Left ventricle myocardium inferior (tissue), 1 donor: ENCODE measurements around the gene B3GNT2. TPM values are rescaled to one million over a fixed set of nuclear protein-coding genes. Genes with fewer than 3 reads are reported as not detected.

Experiments used
- DNase-seq: peaks from one replicate; pipeline ENCODE4 v3.0.0-alpha.2; 2020
- H3K27ac ChIP-seq: fragments of 200-600 bp; replicated peaks from 2 replicates; pipeline ENCODE4 v1.8.0; 2021
- H3K27me3 ChIP-seq: fragments of 200-600 bp; 2 replicates; pipeline ENCODE4 v1.8.0; 2021; ENCODE audit warnings: low read depth
- H3K36me3 ChIP-seq: fragments of 200-600 bp; 2 replicates; pipeline ENCODE4 v1.8.0; 2021
- H3K4me1 ChIP-seq: fragments of 200-600 bp; 2 replicates; pipeline ENCODE4 v1.8.0; 2021
- H3K4me3 ChIP-seq: fragments of 200-600 bp; 2 replicates; pipeline ENCODE4 v1.8.0; 2021; ENCODE audit warnings: mild to moderate bottlenecking, moderate library complexity
- H3K9me3 ChIP-seq: fragments of 200-600 bp; replicated peaks from 2 replicates; pipeline ENCODE4 v1.8.0; 2021
- intact Hi-C: fragments of 100-400 bp; cut with micrococcal nuclease; formaldehyde crosslinking; loops from one replicate; pipeline ENCODE4 v1.11.0; 2022
- total RNA-seq: library from RNA; stranded (reverse); fragmentation: NEBNext Ultra II Directional; extraction: Animal tissue kit (Norgen Biotek cat#: 25700); gene quantifications from one replicate; pipeline ENCODE4 v1.2.1, GENCODE V29; 2021
- TF ChIP-seq, protein P1 (sequence below): fragments of 200-600 bp; IDR thresholded peaks from 2 replicates; pipeline ENCODE4 v1.8.0; 2021; ENCODE audit warnings: antibody characterized with exemption, mild to moderate bottlenecking, borderline replicate concordance
- donor health status: DM: no; HTN: yes; CAD: no; lungs with severe emphysema.

The B3GNT2 gene
- total RNA-seq, 1 donor from 2014 or later, result 16.8 TPM

DNA sequence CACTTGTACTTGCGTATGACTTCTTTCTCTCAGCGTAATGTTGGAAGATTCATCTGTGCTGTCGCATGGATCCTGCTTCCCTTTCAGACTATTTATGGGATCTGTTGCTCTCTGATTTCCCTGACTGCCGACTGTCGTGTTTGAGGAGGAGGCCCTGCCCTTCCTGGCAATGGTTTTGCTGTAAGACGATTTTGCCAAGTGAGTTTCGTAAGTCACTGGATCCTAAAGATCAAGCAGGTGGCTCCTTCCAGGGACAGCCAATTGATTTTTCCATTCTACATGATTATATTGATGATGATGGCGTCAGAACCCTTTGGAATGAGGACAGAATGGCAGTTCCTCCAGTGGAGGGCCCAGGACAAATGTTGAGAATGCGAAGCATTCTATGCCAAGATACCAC is 8.7 kb upstream of the B3GNT2 start:
- Histone ChIP-seq H3K9me3 (no peaks in the 10 kb centered on the region), H3K4me1 (peaks cover 52% of the 10 kb centered on the region), H3K27ac (peak overlapping the region; percentile 57), H3K36me3 (no peaks in the 10 kb centered on the region), H3K27me3 (no peaks in the 10 kb centered on the region), H3K4me3 (peak overlapping the region; percentile 22)
- no peak for DNase-seq
- intact Hi-C loops, result no loop called here
- TF ChIP-seq, protein P1, sequence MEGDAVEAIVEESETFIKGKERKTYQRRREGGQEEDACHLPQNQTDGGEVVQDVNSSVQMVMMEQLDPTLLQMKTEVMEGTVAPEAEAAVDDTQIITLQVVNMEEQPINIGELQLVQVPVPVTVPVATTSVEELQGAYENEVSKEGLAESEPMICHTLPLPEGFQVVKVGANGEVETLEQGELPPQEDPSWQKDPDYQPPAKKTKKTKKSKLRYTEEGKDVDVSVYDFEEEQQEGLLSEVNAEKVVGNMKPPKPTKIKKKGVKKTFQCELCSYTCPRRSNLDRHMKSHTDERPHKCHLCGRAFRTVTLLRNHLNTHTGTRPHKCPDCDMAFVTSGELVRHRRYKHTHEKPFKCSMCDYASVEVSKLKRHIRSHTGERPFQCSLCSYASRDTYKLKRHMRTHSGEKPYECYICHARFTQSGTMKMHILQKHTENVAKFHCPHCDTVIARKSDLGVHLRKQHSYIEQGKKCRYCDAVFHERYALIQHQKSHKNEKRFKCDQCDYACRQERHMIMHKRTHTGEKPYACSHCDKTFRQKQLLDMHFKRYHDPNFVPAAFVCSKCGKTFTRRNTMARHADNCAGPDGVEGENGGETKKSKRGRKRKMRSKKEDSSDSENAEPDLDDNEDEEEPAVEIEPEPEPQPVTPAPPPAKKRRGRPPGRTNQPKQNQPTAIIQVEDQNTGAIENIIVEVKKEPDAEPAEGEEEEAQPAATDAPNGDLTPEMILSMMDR, result no peak

DNA sequence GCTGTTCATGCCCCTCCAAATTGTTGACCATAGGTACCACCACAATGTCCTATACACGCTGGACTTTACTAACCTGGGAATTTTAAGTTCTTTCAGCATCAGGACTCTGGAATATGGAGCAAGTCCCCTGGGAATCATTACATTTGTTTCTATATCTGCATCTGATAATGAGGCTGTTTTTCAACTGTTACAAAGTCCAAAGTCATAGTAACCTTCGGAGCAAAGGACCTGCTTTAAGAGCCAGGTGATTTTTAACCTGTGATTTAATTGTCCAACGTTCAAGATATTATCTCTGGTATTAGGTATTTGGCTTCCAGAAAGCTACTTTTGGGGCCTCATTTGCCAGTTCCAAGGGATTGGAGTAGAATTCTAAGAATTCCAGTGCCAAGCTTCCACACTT is 7.5 kb upstream of the B3GNT2 start:
- DNase-seq, result no peak
- no peaks in the 10 kb centered on the region for H3K9me3 ChIP-seq
- no peaks in the 10 kb centered on the region for H3K36me3 ChIP-seq
- H3K27ac ChIP-seq, result peak overlapping the region; percentile 57
- intact Hi-C loops, result no loop called here
- H3K4me1 ChIP-seq, result peaks cover 52% of the 10 kb centered on the region
- TF ChIP-seq, protein P1, result no peak
- no peaks in the 10 kb centered on the region for H3K27me3 ChIP-seq
- no peak overlapping the region for H3K4me3 ChIP-seq

- Histone ChIP-seq H3K4me1 (peaks cover 52% of the 10 kb centered on the region), H3K27me3 (no peaks in the 10 kb centered on the region), H3K4me3 (no peak overlapping the region), H3K27ac (peak overlapping the region; percentile 71), H3K36me3 (no peaks in the 10 kb centered on the region), H3K9me3 (no peaks in the 10 kb centered on the region)
- intact Hi-C loops, result no loop called here
- TF ChIP-seq, protein P1, result no peak
- no peak for DNase-seq
These were observed 6.7 kb upstream of the B3GNT2 start for GRCh38 chr2:62189196-62189595.

GRCh38 chr2:62192811-62193210 is 3.1 kb upstream of the B3GNT2 start:
- intact Hi-C loops, result loop anchor here (10.0 kb wide), 1 partner anchor 212 kb away; no protein-coding TSS in a partner anchor
- Histone ChIP-seq H3K9me3 (no peaks in the 10 kb centered on the region), H3K36me3 (no peaks in the 10 kb centered on the region), H3K4me3 (no peak overlapping the region), H3K27ac (no peak overlapping the region), H3K27me3 (no peaks in the 10 kb centered on the region), H3K4me1 (peaks cover 55% of the 10 kb centered on the region)
- TF ChIP-seq, protein P1, result no peak
- DNase-seq, result no peak

DNA sequence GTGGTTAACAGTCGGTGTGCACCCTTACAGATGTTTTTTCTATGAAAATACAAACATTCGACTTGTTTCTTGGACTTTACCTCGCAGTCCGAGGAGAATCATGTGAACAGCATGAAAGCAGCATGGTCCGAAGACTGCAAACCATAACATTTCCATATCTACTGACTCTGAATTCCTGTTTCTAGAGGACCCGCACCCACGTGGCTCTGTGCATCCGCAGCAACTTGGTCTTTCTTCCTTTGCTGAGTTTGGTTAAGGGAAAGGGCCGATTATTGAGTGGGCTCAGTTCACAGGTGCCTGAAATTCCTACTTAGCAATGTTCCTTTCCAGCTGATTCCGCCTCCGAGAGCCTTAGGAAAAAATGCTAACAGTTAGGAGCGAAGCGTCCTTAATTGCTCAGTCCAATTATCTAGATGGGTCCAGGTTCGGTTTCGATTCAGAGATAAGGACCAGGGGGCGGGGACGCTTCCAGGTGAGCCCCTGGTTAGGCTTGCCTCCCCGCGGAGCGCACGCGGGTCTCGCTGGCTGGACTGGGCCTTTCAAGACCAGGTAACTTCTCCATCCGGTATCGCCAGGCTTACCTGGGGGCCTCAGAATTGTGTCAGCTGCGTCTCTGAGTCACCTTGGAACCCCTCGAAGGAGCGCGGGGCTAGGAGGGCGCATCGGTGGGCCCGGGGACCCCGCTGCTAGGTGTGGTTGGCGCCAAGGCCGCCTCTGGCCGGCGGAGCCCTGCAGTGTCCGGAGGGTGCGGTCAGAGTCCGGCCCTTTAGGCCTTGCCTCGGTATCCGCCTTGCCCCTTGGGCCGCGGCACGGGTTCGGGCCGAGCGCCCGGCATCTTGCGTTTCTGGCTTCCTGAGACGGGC is 1.1 kb upstream of the B3GNT2 start:
- H3K4me3 ChIP-seq, result peak overlapping the region; percentile 97

More for the DNA sequence above, 1.1 kb upstream of the B3GNT2 start:
- intact Hi-C loops, result loop anchor here (10.0 kb wide), 1 partner anchor 210 kb away; no protein-coding TSS in a partner anchor
- DNase-seq, result no peak
- H3K4me1 ChIP-seq, result peaks cover 56% of the 10 kb centered on the region
- TF ChIP-seq, protein P1, result no peak
- peak overlapping the region; percentile 96 for H3K27ac ChIP-seq
- H3K27me3 ChIP-seq, result no peaks in the 10 kb centered on the region
- no peaks in the 10 kb centered on the region for H3K36me3 ChIP-seq
- no peaks in the 10 kb centered on the region for H3K9me3 ChIP-seq
